ENCODE results near the gene ADRA2B. TPM values are rescaled to one million over a fixed set of nuclear protein-coding genes. Genes with fewer than 3 reads are reported as not detected.

The ADRA2B gene
- total and polyA plus RNA-seq, 9 donors, result 0.48 to 1.8 (median 1.0) TPM

DNA sequence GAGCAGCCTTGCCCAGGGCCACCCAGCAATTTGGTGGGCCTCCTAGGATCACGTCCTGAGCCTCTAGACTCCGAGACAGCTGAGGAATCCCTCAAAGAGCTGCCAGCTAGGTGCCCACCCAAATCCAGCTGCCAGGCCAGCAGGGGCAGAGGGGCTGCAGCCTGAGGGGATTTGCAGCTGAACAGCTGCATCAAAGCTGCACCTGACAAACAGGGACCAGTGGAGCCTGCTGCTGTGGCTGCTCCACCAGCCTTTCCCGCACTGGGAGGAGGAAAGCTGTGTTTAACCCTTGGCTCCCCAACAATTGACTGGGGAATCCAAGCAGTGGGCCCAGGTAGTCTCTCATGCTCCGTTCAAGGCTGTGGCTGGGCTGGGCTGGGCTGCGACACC lies 8.2 kb downstream of the ADRA2B start:
- WGBS, 3 donors, result 32 to 60% (median 40%) methylated on average over 4 to 5 of the region's 5 CpGs
- TF ChIP-seq, protein P1, sequence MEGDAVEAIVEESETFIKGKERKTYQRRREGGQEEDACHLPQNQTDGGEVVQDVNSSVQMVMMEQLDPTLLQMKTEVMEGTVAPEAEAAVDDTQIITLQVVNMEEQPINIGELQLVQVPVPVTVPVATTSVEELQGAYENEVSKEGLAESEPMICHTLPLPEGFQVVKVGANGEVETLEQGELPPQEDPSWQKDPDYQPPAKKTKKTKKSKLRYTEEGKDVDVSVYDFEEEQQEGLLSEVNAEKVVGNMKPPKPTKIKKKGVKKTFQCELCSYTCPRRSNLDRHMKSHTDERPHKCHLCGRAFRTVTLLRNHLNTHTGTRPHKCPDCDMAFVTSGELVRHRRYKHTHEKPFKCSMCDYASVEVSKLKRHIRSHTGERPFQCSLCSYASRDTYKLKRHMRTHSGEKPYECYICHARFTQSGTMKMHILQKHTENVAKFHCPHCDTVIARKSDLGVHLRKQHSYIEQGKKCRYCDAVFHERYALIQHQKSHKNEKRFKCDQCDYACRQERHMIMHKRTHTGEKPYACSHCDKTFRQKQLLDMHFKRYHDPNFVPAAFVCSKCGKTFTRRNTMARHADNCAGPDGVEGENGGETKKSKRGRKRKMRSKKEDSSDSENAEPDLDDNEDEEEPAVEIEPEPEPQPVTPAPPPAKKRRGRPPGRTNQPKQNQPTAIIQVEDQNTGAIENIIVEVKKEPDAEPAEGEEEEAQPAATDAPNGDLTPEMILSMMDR (IDR thresholded peaks at IDR 0.05), result no peak
- no peak for TF ChIP-seq POLR2A (IDR thresholded peaks at IDR 0.05)
- no peak for TF ChIP-seq EP300 (IDR thresholded peaks at IDR 0.05)
- Histone ChIP-seq H3K36me3 (no peaks in the 10 kb centered on the region), H3K27me3 (no peaks in the 10 kb centered on the region), H3K27ac (no peak overlapping the region), H3K4me1 (ENCODE audit: insufficient read depth) (peaks cover 8% of the 10 kb centered on the region), H3K4me3 (no peak overlapping the region), H3K9me3 (peaks cover 0 to 4% of the 10 kb centered on the region in 2 donors)
- peak in 2 of 5 donors; percentile 8 to 20 for DNase-seq
- intact Hi-C loops (cut with DNase I), result no loop called here

DNA sequence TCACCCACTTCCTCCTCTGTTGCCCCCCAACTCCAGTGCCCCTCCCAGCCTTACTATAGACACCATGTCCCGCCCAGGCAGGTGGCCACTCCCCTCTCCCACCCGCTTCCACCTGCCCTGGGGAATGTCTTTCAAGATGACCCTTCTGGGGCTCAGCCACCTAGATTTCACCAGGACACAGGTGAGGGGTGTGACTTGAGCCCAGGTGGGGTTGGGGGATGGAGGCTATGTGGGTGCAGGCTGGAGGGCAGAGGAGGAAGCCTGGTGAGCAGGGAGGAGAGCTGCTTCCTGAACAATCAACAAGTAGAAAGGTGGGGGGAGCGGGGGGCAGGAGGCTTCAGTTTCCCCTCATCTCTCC lies 8.7 kb downstream of the ADRA2B start:
- Histone ChIP-seq H3K27me3 (no peaks in the 10 kb centered on the region), H3K27ac (no peak overlapping the region), H3K4me3 (no peak overlapping the region), H3K4me1 (ENCODE audit: insufficient read depth) (peaks cover 8% of the 10 kb centered on the region), H3K9me3 (peaks cover 0 to 4% of the 10 kb centered on the region in 2 donors), H3K36me3 (no peaks in the 10 kb centered on the region)
- TF ChIP-seq POLR2A (IDR thresholded peaks at IDR 0.05) (no peak), EP300 (IDR thresholded peaks at IDR 0.05) (no peak)
- TF ChIP-seq, protein P1 (IDR thresholded peaks at IDR 0.05), result no peak
- WGBS, 3 donors, result 82 to 83% (median 83%) methylated on average over 3 of the region's 3 CpGs
- intact Hi-C loops (cut with DNase I), result no loop called here
- DNase-seq, result peak in 1 of 5 donors; percentile 6

DNA sequence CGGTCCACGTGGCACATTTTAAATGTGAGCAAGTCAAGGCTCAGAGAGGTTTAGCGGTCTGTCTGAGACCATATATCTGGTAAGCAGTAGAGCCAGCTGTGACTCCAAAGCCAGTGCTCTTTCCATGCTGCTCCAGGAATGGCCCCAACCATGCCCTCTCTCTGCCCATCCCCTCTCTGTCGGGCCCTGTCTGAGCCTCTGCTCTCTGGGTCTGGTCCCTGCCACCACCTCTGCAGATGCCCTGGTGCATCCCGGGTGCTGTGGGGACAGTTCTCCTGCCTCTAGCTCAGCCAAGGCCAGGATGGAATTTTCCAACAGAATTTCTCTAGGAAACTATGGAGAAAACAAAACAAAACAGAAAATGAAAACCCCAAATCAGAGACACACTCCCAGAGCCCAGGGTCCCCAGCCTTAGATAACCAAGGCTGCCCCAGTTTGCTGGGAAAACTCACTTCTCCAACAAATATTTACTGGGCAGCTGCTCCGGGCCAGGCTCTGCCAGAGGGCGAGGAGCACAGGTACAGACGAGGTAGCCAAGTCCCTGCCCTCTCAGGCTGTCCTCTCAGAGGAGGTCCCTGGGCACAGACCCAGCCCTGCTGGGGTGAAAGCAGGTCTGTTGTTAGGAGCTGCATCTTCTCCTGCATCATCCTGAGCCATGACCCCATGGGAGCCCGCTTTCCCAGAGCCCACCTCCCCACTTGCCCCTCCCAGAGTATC lies 9.2 kb downstream of the ADRA2B start:
- WGBS, 3 donors, result 68 to 73% (median 73%) methylated on average over 9 of the region's 9 CpGs
- no peaks in the 10 kb centered on the region for H3K27me3 ChIP-seq
- DNase-seq, result peak in 1 of 5 donors; percentile 26
- intact Hi-C loops (cut with DNase I), result no loop called here
- H3K27ac ChIP-seq, result no peak overlapping the region
- H3K9me3 ChIP-seq, result peaks cover 0 to 4% of the 10 kb centered on the region in 2 donors
- no peak overlapping the region for H3K4me3 ChIP-seq
- H3K4me1 ChIP-seq (ENCODE audit: insufficient read depth), result peaks cover 8% of the 10 kb centered on the region
- TF ChIP-seq, protein P1 (IDR thresholded peaks at IDR 0.05), result no peak
- TF ChIP-seq POLR2A (IDR thresholded peaks at IDR 0.05) (no peak), EP300 (IDR thresholded peaks at IDR 0.05) (no peak)
- H3K36me3 ChIP-seq, result no peaks in the 10 kb centered on the region

DNA sequence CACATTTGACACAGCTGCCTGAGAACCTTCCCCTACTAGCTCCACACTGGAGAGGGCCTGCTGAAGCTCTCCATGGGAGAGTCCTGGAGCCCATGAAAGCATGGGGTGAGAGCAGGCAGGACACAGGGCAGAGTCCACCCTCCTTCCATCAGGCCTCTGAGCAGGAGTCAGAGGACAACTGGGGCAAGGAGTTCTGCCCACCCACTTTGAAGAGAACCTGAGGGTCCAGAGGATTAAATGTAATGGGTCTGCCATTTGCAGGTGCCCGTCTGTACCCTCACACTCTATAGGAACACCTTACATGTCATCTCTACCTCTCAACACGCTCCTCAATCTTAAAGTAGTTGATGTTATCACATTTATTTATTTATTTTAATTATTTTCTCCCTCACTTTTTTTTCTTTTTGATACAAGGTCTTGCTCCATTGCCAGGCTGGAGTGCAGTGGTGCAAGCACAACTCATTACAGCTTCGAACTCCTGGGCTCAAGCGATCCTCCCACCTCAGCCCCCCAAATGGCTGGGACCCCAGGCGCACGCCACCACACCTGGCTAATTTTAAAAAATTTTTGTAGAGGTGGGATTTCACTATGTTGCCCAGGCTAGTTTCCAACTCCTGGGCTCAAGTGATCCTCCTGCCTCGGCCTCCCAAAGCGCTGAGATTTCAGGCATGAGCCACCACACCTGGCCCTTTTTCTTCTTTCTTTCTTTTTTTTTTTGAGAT lies 10.2 kb downstream of the ADRA2B start:
- DNase-seq, result peak in 1 of 5 donors; percentile 4
- intact Hi-C loops (cut with DNase I), result no loop called here
- no peak for TF ChIP-seq EP300 (IDR thresholded peaks at IDR 0.05)
- TF ChIP-seq POLR2A (IDR thresholded peaks at IDR 0.05), result no peak
- TF ChIP-seq, protein P1 (IDR thresholded peaks at IDR 0.05), result no peak
- H3K4me3 ChIP-seq, result no peak overlapping the region
- no peak overlapping the region for H3K27ac ChIP-seq
- no peaks in the 10 kb centered on the region for H3K36me3 ChIP-seq
- H3K9me3 ChIP-seq, result peaks cover 0 to 4% of the 10 kb centered on the region in 2 donors
- peaks cover 8% of the 10 kb centered on the region for H3K4me1 ChIP-seq (ENCODE audit: insufficient read depth)
- WGBS, 3 donors, result 94 to 97% (median 97%) methylated on average over 8 of the region's 8 CpGs
- H3K27me3 ChIP-seq, result no peaks in the 10 kb centered on the region
